Smooth muscle cell (in vitro differentiated cells): ENCODE results near the gene IRF1. TPM values are rescaled to one million over a fixed set of nuclear protein-coding genes. Genes with fewer than 3 reads are reported as not detected.
A peak's percentile ranks its signal among the peaks of the same experiment; 100 is the strongest.

ENCODE experiments used
- DNase-seq: peaks from one replicate; lab custom pipeline; 2025; ENCODE audit not compliant: unreplicated experiment; lab: John Stamatoyannopoulos, UW
- H2AFZ ChIP-seq: fragments of 200-600 bp; sonication (generic); 2 replicates; pipeline ENCODE4 v1.6.0; 2016; ENCODE audit warnings: antibody characterized with exemption, low read depth, mild to moderate bottlenecking
- H3F3A ChIP-seq: fragments of 200-600 bp; sonication (generic); 2 replicates; pipeline ENCODE4 v1.6.0; 2017; ENCODE audit warnings: antibody characterized with exemption, low read depth
- H3K27ac ChIP-seq: fragments of 200-600 bp; sonication (generic); 2 replicates; pipeline ENCODE4 v1.5.1; 2016; ENCODE audit warnings: low read depth, mild to moderate bottlenecking
- H3K27me3 ChIP-seq: fragments of 200-600 bp; sonication (generic); 2 replicates; pipeline ENCODE4 v1.6.1; 2016; ENCODE audit warnings: low read depth, mild to moderate bottlenecking
- H3K36me3 ChIP-seq: fragments of 200-600 bp; sonication (generic); 2 replicates; pipeline ENCODE4 v1.5.1; 2016; ENCODE audit warnings: low read depth
- H3K4me1 ChIP-seq: fragments of 200-600 bp; sonication (generic); 2 replicates; pipeline ENCODE4 v1.5.1; 2016; ENCODE audit warnings: low read depth
- H3K4me2 ChIP-seq: fragments of 200-600 bp; sonication (generic); 2 replicates; pipeline ENCODE4 v1.6.0; 2016; ENCODE audit warnings: mild to moderate bottlenecking
- H3K4me3 ChIP-seq: fragments of 200-600 bp; sonication (generic); 2 replicates; pipeline ENCODE4 v1.5.1; 2016; ENCODE audit warnings: mild to moderate bottlenecking
- H3K79me2 ChIP-seq: fragments of 200-600 bp; sonication (generic); 2 replicates; pipeline ENCODE4 v1.6.0; 2016; ENCODE audit warnings: low read depth, mild to moderate bottlenecking
- H3K9ac ChIP-seq: fragments of 200-600 bp; sonication (generic); 2 replicates; pipeline ENCODE4 v1.6.0; 2016; ENCODE audit warnings: low read depth
- H3K9me3 ChIP-seq: fragments of 200-600 bp; sonication (generic); replicated peaks from 2 replicates; pipeline ENCODE4 v1.5.1; 2016; ENCODE audit warnings: low read depth
- H4K20me1 ChIP-seq: fragments of 200-600 bp; sonication (generic); 2 replicates; pipeline ENCODE4 v1.6.0; 2016; ENCODE audit warnings: low read depth
- WGBS: methylation state at CpG from one replicate; pipeline ENCODE4 v1.1.7; 2016; ENCODE audit warnings: low lambda C conversion rate; 5-methylcytosine and 5-hydroxymethylcytosine counted together
- polyA plus RNA-seq: library from polyadenylated mRNA; unstranded; fragments of >200 nt; fragmentation: Nextera tagmentation; extraction: Ambion mirVana; gene quantifications from 2 replicates; pipeline ENCODE4 v1.2.1, GENCODE V29; 2016
- total RNA-seq: library from RNA; depleted of rRNA; stranded (reverse); fragments of >200 nt; gene quantifications from 2 replicates; pipeline ENCODE4 v1.2.3, GENCODE V29; 2014
- TF ChIP-seq, protein P1 (sequence below): fragments of 200-600 bp; sonication (generic); IDR thresholded peaks from 2 replicates; pipeline ENCODE4 v1.5.1; 2017; ENCODE audit warnings: borderline replicate concordance, mild to moderate bottlenecking, antibody characterized with exemption; ENCODE audit not compliant: insufficient read depth, poor library complexity, severe bottlenecking

Gene IRF1
- total and polyA plus RNA-seq, 2 experiments from 2014 or later = 15.7 to 19.1 TPM

DNA sequence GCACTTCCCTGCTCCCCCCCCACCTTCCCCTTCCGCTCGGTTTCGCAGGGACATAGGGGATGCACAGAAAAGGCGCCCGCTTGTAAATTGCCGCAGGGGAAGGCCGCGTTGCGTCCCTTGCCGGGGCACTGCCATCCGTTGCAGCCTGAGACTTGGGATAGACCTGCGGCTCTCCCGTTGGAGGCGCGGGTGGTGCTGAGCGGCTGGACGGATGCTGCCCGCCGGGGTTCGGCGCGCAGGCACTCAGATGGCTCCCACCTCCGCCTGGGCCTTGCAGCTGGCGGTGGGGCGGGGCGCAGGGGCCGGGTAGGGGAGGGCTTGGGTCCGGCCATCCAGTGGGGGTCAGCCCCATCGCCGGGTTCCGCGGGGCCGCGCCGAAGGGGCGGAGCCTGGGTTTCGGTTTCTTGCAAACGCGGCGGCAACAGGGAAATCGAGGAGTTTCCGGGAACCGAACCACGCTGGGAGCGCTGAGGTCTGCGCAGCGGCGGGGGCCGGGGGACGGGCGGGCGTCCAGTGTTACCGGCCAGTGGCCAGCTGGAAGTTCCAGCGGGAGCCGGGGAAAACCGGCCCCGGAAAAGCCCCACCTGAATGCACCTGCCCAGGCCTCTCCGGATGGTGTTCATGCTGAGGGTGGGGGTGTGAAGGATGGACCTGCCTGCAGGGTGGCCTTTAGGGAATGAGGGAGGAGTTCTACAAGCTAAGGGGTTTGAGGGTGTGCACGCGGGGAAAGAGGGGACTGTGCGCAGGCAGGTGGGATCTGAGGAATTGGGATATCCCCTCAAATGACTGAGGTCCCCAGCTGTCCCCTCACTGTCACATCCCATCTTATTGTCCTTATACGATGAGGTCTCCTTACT, 6.3 kb upstream of the IRF1 start:
- Histone ChIP-seq H3K27ac (peak overlapping the region; percentile 78), H4K20me1 (no peaks in the 10 kb centered on the region), H3K27me3 (no peaks in the 10 kb centered on the region), H3F3A (peaks cover 22% of the 10 kb centered on the region), H3K4me2 (peak overlapping the region; percentile 83), H3K79me2 (no peaks in the 10 kb centered on the region), H3K4me1 (peaks cover 7% of the 10 kb centered on the region), H2AFZ (peak overlapping the region; percentile 81), H3K9ac (no peak overlapping the region), H3K36me3 (no peaks in the 10 kb centered on the region), H3K4me3 (peak overlapping the region; percentile 54), H3K9me3 (no peaks in the 10 kb centered on the region)
- 4% methylated on average over 57 of the region's 62 CpGs for WGBS
- TF ChIP-seq, protein P1, sequence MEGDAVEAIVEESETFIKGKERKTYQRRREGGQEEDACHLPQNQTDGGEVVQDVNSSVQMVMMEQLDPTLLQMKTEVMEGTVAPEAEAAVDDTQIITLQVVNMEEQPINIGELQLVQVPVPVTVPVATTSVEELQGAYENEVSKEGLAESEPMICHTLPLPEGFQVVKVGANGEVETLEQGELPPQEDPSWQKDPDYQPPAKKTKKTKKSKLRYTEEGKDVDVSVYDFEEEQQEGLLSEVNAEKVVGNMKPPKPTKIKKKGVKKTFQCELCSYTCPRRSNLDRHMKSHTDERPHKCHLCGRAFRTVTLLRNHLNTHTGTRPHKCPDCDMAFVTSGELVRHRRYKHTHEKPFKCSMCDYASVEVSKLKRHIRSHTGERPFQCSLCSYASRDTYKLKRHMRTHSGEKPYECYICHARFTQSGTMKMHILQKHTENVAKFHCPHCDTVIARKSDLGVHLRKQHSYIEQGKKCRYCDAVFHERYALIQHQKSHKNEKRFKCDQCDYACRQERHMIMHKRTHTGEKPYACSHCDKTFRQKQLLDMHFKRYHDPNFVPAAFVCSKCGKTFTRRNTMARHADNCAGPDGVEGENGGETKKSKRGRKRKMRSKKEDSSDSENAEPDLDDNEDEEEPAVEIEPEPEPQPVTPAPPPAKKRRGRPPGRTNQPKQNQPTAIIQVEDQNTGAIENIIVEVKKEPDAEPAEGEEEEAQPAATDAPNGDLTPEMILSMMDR = no peak
- peak; percentile 72 for DNase-seq

DNA sequence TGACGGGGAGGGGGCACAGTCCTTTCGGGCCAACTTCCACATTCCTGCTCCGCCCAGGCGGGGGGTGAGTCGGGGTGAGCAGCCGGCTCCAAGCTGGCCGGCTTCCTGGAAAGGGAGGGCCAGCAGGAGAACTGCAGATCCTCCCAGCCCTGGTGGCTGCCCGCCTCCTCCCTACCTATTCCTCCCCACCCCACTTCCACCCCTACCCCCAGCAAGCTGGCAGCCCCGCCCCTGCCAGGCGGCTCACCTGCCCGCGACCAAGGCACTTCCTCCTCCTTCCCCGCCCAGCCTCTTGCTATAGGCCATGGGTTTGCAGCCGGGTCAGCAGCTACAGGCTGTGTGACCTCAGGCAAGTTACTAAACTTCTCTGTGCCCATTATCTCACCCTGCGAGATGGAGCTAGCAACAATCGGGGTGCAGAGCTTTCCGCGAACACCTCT, 5.6 kb upstream of the IRF1 start:
- Histone ChIP-seq H3K79me2 (no peaks in the 10 kb centered on the region), H3K27ac (peak overlapping the region; percentile 78), H3F3A (peaks cover 22% of the 10 kb centered on the region), H3K36me3 (no peaks in the 10 kb centered on the region), H3K4me3 (peak overlapping the region; percentile 54), H3K4me1 (peaks cover 7% of the 10 kb centered on the region), H3K4me2 (peak overlapping the region; percentile 83), H4K20me1 (no peaks in the 10 kb centered on the region), H3K9me3 (no peaks in the 10 kb centered on the region), H3K9ac (peak overlapping the region; percentile 45), H2AFZ (peak overlapping the region; percentile 81), H3K27me3 (no peaks in the 10 kb centered on the region)
- TF ChIP-seq, protein P1 = no peak
- under 1% methylated on average over 13 of the region's 18 CpGs for WGBS
- DNase-seq = peak; percentile 85

DNA sequence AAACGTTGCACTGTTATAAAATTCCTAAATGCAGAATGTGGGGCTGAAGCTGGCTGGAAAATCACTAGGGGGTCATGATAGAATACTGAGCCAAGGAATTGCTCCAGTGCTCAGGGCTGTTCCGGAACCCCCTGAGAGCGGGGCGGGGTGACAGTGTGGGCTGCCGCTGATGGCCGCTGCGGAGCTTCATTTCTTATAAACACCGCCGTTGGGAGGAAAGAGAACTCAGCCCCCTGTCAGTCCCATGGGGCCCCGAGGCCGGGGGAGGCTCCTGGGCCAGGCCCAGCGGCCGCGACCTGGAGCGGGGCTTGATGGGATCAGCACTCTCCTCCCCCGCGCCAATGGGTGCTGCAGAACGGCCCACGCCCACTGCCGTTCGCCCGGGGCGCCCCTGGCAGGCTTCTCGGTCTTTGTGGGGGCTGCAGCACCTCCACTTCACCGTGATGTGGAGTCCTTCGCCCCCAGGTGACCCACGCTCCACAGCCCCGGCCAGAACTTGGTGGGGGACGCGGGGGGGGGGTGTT, 5.2 kb upstream of the IRF1 start:
- TF ChIP-seq, protein P1 = no peak

More for the DNA sequence above, 5.2 kb upstream of the IRF1 start:
- peak; percentile 85 for DNase-seq
- 2% methylated on average over 25 of the region's 30 CpGs for WGBS
- Histone ChIP-seq H3F3A (peaks cover 22% of the 10 kb centered on the region), H3K36me3 (no peaks in the 10 kb centered on the region), H3K9me3 (no peaks in the 10 kb centered on the region), H3K79me2 (no peaks in the 10 kb centered on the region), H2AFZ (peak overlapping the region; percentile 81), H3K27ac (peak overlapping the region; percentile 78), H3K4me2 (peak overlapping the region; percentile 83), H4K20me1 (no peaks in the 10 kb centered on the region), H3K4me3 (peak overlapping the region; percentile 54), H3K9ac (peak overlapping the region; percentile 45), H3K4me1 (peaks cover 7% of the 10 kb centered on the region), H3K27me3 (no peaks in the 10 kb centered on the region)
